Measurements from ENCODE around the gene SPATA9. TPM values are rescaled to one million over a fixed set of nuclear protein-coding genes. Genes with fewer than 3 reads are reported as not detected.

SPATA9 gene
- total and polyA plus RNA-seq, 2 donors (not counting 3 experiments of a cell fraction or from before 2014, with no cell fraction given): 0.07 TPM; not detected in 1

GRCh38 chr5:95667678-95668077 is 15.1 kb downstream of the SPATA9 start:
- Histone ChIP-seq H3K4me1 (ENCODE audit: control insufficient read depth, extremely low read depth, insufficient read depth, low read length) (peaks cover 23% of the 10 kb centered on the region), H2AFZ (ENCODE audit: low read depth, low read length) (no peak overlapping the region), H3K4me2 (ENCODE audit: insufficient read depth, low read length) (no peak overlapping the region), H3K4me3 (replicated peaks in 1 of 3; ENCODE audit: insufficient read depth in 1 of 3, low read depth in 1 of 3, low read length in 3 of 3) (no peak overlapping the region), H3K9me1 (replicated peaks; ENCODE audit: control insufficient read depth, extremely low read depth, insufficient read depth, low read length) (no peaks in the 10 kb centered on the region), H3K36me3 (ENCODE audit: control insufficient read depth in 2 of 2, extremely low read depth in 1 of 2, insufficient read depth in 2 of 2, low read length in 2 of 2) (no peaks in the 10 kb centered on the region), H3K27me3 (ENCODE audit: control insufficient read depth in 2 of 2, insufficient read depth in 2 of 2, low read length in 2 of 2) (no peaks in the 10 kb centered on the region), H3K27ac (ENCODE audit: insufficient read depth, low read depth, low read length) (no peak overlapping the region), H4K20me1 (replicated peaks; ENCODE audit: control insufficient read depth, extremely low read depth, insufficient read depth, low read length) (no peaks in the 10 kb centered on the region), H3K9me3 (replicated peaks; ENCODE audit: control insufficient read depth, insufficient read depth, low read length) (no peaks in the 10 kb centered on the region), H3K9ac (replicated peaks; ENCODE audit: extremely low read depth, insufficient read depth, low read length) (no peak overlapping the region), H3K79me2 (ENCODE audit: control insufficient read depth, insufficient read depth, low read length) (no peaks in the 10 kb centered on the region)
- ChIA-PET POLR2A (no interaction called here), CTCF (interaction anchor here (3.3 to 4.8 kb wide), 3 partner anchors 20 to 114 kb away, joined by 11 to 56 read pairs (median 20); partner anchors contain the start of gene RFESD)
- intact Hi-C loops (cut with micrococcal nuclease): loop anchor here (2.0 kb wide), 1 partner anchor 63 kb away; the partner anchor contains the start of gene RHOBTB3
- FAIRE-seq: no peak
- DNase-seq (ENCODE audit: low read depth, low spot score): no peak
- no TSS peak for BruUV-seq (replicated peaks)
- no peak for TF ChIP-seq FOS (IDR thresholded peaks at IDR 0.05; ENCODE audit: borderline replicate concordance, insufficient read depth, low read length)
- TF ChIP-seq POLR2A (IDR thresholded peaks at IDR 0.05; ENCODE audit: low read depth, low read length): no peak
- TF ChIP-seq GATA2 (IDR thresholded peaks at IDR 0.05; ENCODE audit: insufficient read depth, insufficient read length, low read depth, low read length): no peak
- no peak for TF ChIP-seq EZH2 (IDR thresholded peaks at IDR 0.05; ENCODE audit: borderline replicate concordance, low read depth, low read length, severe bottlenecking)
- no peak for TF ChIP-seq JUN (IDR thresholded peaks at IDR 0.05; ENCODE audit: borderline replicate concordance, insufficient read depth, insufficient read length, low read depth)
- TF ChIP-seq MAX (IDR thresholded peaks at IDR 0.05; ENCODE audit: insufficient read depth, insufficient read length): no peak
- TF ChIP-seq POLR2AphosphoS5 (IDR thresholded peaks at IDR 0.05; ENCODE audit: insufficient read depth, low read depth, low read length): no peak
- TF ChIP-seq MYC (IDR thresholded peaks at IDR 0.05; ENCODE audit: low read depth, low read length): no peak
- no peak for TF ChIP-seq CTCF (IDR thresholded peaks at IDR 0.05; ENCODE audit: extremely low read depth in 1 of 2, insufficient read depth in 1 of 2, low read depth in 1 of 2, low read length in 2 of 2)
- dilution Hi-C loops (cut with MboI; ENCODE audit: extremely low pct_ligation_motif_present, low sequenced_read_pairs): no loop called here
